Mammary epithelial cell (primary cell): ENCODE data around the gene MGAT5.

Experiments used
- CTCF ChIP-seq, 2 donors: IDR thresholded peaks in 1 of 2; conservative IDR thresholded peaks in 1 of 2; 2 replicates each; pipeline ENCODE4 v1.5.1; 2011 to 2012; ENCODE audit warnings: inconsistent platforms in 2 of 2, low read length in 2 of 2, mild to moderate bottlenecking in 2 of 2, control low read depth in 1 of 2, low read depth in 1 of 2; ENCODE audit not compliant: insufficient read depth in 1 of 2; ENCODE audit errors: extremely low read depth in 1 of 2
- EZH2 ChIP-seq: IDR thresholded peaks from 2 replicates; pipeline ENCODE4 v1.6.1; 2012; ENCODE audit warnings: low read length, inconsistent platforms, borderline replicate concordance

- TF ChIP-seq CTCF (conservative IDR thresholded peaks at IDR 0.05 in 1 of 2, IDR thresholded peaks at IDR 0.05 in 1 of 2; ENCODE audit: extremely low read depth in 1 of 2, insufficient read depth in 1 of 2, low read depth in 1 of 2, low read length in 2 of 2) = no peak
- no peak for TF ChIP-seq EZH2
Measured at GRCh38 chr2:134412639-134412999, 158.7 kb downstream of the MGAT5 start.
